Right lung (tissue), 5 donors: ENCODE data around the gene OPN3. TPM values are rescaled to one million over a fixed set of nuclear protein-coding genes. Genes with fewer than 3 reads are reported as not detected.

Source experiments
- polyA plus RNA-seq, 5 donors: library from polyadenylated mRNA; unstranded; fragments of 120-200 nt; gene quantifications; one replicate each; pipeline versions ENCODE4 v1.2.1 to v1.2.3, GENCODE V29; 2013; ENCODE audit warnings: inconsistent platforms in 1 of 5, low replicate concordance in 1 of 5; ENCODE audit not compliant: insufficient read length in 5 of 5, insufficient read depth in 1 of 5

Gene OPN3
- polyA plus RNA-seq, 5 donors: 19.4 to 28.5 (median 25.9) TPM

Other genes starting within 250 kb of the OPN3 start
- 10 to 100 TPM; 51.9 to 65.7 (median 52.3) TPM for gene FH, start 120.6 kb downstream of the OPN3 start, polyA plus RNA-seq
- under 1 TPM; 0.29 to 0.98 (median 0.61) TPM for gene KMO, start 108.0 kb downstream of the OPN3 start, polyA plus RNA-seq
- 10 to 100 TPM; 12.6 to 33.2 (median 22.1) TPM for gene CHML, start within 50 bp of the OPN3 start, polyA plus RNA-seq
- under 1 TPM; 0.09 to 0.38 (median 0.22) TPM for gene WDR64, start 11.9 kb upstream of the OPN3 start, polyA plus RNA-seq
- gene EXO1, start 207.8 kb upstream of the OPN3 start, polyA plus RNA-seq: 10 to 100 TPM in 3 of 5 donors, 1 to 10 TPM in 2; 6.4 to 18.5 (median 12.9) TPM